ENCODE data around the gene PLA1A.
"Not testable (repeated sequence)": the region's sequence is repeated elsewhere in the genome, so short reads cannot be mapped to it uniquely, and the experiment has no call there.

The PLA1A gene

GRCh38 chr3:119580067-119580760, 17.5 kb upstream of the PLA1A start:
- DNase-seq: no peak

- no peak for DNase-seq
Observed at GRCh38 chr3:119582178-119582577, 15.5 kb upstream of the PLA1A start.

- no peak for DNase-seq
Observed at GRCh38 chr3:119585208-119585607, 12.5 kb upstream of the PLA1A start.

- no peak for DNase-seq
Observed at GRCh38 chr3:119585856-119586570, 11.7 kb upstream of the PLA1A start.

- no peak for DNase-seq
Observed at GRCh38 chr3:119586733-119587172, 10.9 kb upstream of the PLA1A start.

- DNase-seq: no peak
Observed at GRCh38 chr3:119588112-119588511, 9.6 kb upstream of the PLA1A start.

GRCh38 chr3:119589102-119589773, 8.4 kb upstream of the PLA1A start:
- DNase-seq: no peak

- DNase-seq: no peak
Observed at GRCh38 chr3:119590706-119591105, 7.0 kb upstream of the PLA1A start.

- DNase-seq: no peak
Observed at GRCh38 chr3:119592861-119593260, 4.8 kb upstream of the PLA1A start.

- DNase-seq: no peak
Observed at GRCh38 chr3:119594066-119594465, 3.6 kb upstream of the PLA1A start.

- not testable (repeated sequence) for DNase-seq
Observed at GRCh38 chr3:119594929-119595328, 2.8 kb upstream of the PLA1A start.

GRCh38 chr3:119595639-119596334, 1.9 kb upstream of the PLA1A start:
- no peak for DNase-seq

- no peak for DNase-seq
Observed at GRCh38 chr3:119596398-119596797, 1.3 kb upstream of the PLA1A start.

GRCh38 chr3:119598410-119599098, 869 bp downstream of the PLA1A start:
- DNase-seq: no peak

- DNase-seq: no peak
Observed at GRCh38 chr3:119599558-119600174, 2.0 kb downstream of the PLA1A start.

- no peak for DNase-seq
Observed at GRCh38 chr3:119600732-119601131, 3.0 kb downstream of the PLA1A start.

- no peak for DNase-seq
Observed at GRCh38 chr3:119601154-119601553, 3.5 kb downstream of the PLA1A start.

- no peak for DNase-seq
Observed at GRCh38 chr3:119602676-119603075, 5.0 kb downstream of the PLA1A start.

- no peak for DNase-seq
Observed at GRCh38 chr3:119604878-119605277, 7.2 kb downstream of the PLA1A start.

- no peak for DNase-seq
Observed at GRCh38 chr3:119608405-119609000, 10.8 kb downstream of the PLA1A start.

GRCh38 chr3:119609301-119609700, 11.6 kb downstream of the PLA1A start:
- no peak for DNase-seq

- no peak for DNase-seq
Observed at GRCh38 chr3:119611664-119612063, 14.0 kb downstream of the PLA1A start.
